HG03045 (cell line): ENCODE measurements around the gene NDUFA13.

Experiments used
- ATAC-seq: cut with Tn5 transposase; IDR thresholded peaks from one replicate; pipeline ENCODE4 v1.9.1; 2021; ENCODE audit warnings: mild to moderate bottlenecking, moderate library complexity; ENCODE audit not compliant: unreplicated experiment

Gene NDUFA13

DNA sequence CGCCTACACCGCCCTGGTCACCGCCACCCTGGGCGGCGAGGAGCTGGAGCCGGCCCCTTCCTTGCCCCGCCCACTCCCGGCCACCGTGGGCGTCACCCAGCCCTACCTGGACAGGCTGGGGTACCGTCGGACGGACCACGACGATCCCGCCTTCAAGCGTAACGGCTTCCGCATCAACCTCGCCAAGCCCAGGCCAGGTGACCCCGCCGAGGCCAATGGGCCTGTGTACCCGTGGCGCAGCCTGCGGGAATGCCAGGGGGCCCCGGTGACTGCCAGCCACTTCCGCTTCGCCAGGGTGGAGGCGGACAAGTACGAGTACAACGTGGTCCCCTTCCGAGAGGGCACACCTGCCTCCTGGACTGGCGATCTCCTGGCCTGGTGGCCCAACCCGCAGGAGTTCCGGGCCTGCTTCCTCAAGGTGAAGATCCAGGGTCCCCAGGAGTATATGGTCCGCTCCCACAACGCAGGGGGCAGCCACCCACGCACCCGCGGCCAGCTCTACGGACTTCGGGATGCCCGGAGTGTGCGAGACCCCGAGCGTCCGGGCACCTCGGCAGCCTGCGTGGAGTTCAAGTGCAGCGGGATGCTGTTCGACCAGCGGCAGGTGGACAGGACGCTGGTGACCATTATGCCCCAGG is 29.0 kb downstream of the NDUFA13 start:
- ATAC-seq: no peak

DNA sequence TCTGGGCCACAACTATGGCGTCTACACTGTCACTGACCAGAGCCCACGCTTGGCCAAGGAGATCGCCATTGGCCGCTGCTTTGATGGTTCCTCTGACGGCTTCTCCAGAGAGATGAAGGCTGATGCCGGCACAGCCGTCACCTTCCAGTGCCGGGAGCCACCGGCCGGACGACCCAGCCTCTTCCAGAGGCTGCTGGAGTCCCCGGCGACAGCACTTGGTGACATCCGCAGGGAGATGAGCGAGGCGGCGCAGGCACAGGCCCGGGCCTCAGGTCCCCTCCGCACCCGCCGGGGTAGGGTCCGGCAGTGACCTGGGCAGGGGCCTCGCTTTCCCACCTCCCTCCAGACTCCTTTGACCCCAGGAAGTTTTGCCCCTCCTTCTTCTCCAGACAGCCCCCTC is 29.7 kb downstream of the NDUFA13 start:
- ATAC-seq: no peak

DNA sequence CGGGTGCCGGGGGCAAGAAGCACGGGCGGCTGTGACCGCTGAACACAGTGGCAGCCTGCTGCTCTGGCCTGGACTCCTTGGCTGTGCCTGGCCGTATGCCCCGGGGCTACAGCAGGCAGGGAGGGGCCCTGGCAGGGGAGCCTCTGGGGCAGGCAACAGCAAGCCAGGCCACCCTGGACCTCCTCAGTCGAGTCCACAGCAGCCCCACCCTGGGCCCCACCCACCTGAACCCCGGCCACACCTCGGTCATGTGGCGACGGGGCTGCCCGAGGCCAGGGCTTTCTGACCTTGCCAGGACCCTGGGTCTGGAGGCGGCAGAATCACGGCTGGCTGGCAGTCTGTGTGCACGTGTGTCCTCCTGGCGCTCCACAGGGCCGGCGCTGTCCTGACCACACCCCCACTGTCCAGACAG is 30.7 kb downstream of the NDUFA13 start:
- ATAC-seq: no peak

DNA sequence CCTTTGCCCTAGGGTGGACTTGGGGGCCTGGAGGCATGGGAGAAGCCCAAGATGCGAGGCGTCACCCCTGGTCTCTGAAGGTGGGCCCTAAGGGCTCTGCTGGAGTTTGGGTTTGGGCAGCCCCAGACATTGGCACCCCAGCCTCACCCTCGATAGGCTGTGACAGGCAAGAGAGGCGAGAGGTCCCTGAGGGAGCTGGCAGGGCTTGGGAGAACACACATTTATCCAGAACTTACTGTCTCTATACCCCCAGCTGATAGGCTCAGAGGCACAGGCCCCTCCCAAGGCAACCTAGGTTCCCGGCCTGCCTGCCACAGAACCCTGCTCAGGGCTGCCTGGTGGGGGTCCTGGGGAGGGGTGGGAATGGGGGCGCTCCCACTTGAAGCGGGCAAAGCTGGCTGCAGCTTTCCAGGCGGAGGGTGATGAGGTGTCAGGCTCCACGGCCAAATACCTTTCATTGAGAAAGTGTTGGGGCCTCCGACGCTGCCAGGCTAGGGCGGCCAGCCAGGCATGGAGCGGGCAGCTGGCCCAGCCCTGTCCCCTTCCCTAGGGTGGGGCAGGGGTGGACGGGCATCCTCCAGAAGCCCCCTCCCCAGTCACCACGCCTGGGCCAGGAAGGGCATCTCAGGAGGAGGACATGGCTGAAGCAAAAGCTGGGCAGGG is 31.8 kb downstream of the NDUFA13 start:
- ATAC-seq: no peak

DNA sequence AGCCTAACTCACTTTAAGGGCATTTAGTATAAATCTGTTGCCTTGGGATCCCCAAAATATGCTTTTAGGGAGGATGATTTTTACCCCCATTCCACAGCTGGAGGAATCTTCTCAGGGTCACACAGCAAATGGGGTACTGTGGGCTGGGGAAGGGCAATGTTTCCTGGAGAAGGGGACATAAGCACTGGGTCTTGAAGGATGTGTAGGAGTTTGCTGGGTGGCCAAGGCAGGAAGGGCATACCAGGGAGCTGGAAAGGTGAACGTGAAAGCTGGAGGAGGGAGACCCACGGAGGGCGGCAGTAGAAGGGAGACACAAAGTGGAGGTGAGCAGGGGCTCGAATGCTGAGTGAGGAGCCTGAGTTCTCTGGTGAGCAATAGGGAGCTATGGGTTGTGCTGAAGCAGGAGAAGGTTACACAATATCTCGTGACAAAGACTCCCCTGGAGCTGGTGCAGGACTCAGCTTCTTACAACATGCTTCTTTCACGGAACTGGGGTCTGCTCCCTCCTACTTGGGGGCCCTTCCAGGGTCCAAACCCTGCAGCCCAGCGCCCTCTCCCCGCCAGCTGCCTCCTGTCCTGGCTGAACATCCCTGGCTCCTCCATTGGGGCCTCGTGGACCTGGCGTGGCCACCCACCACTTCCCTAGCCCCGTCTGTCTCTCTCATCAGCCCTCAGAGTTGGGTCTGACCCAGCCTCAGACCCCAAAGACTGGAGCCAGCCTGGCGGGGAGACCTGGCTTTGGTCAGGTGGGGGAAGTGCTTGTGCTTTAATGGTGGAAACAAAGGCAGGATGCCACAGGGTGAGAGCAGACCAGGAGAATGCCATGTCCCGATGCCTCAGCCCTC is 33.1 kb downstream of the NDUFA13 start:
- no peak for ATAC-seq

DNA sequence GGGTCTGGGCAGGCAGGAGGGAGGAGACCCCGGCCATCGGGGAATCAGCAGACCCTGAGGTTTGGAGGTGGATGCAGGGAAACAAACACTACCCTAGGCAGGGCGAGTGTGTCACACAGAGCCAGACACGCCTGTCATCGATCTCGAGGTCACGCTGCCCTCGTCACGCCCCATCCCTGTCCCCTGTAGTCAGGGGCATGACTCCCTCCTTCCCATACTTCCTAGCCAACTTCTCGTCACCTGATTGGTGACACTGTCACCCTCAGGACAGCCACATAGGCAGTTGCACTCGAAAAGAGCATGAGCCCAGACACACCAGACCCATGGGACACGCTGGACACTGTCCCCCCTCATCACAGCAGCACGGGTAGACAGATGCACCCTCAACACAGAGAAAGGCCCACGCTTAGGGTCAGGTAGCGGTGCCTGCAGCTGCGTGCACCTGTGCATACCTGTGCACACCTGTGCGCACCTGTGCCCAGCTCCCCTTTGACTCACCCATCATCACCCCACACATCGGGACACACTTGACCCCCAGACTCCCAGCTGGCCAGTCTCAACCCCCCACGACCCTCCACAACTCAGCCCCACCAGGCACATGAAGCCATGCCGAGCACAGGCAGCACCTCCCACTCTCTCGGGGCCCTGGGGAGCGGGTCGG is 33.9 kb downstream of the NDUFA13 start:
- ATAC-seq: no peak

DNA sequence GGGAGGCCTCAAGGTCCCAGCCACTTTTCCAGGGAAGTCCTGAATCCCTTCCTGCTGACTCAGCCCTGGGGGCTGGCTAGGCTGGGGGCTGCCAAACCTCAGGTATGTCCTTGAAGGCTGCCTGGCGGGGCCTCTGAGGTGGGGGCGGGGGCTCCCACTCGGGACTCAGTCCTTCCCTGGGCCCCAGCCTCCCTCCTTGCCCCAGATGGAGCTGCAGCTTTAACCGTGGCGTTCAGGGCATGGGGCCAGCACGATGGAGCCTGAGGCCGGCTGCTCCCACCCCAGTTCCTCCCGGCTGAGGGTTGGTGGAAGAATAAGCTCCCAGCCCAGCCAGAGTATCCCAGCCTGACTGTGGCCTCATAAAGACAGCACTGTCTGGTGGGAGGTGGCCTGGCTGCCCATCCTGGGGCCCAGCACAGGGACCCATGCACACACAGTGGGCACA is 34.5 kb downstream of the NDUFA13 start:
- ATAC-seq: no peak

DNA sequence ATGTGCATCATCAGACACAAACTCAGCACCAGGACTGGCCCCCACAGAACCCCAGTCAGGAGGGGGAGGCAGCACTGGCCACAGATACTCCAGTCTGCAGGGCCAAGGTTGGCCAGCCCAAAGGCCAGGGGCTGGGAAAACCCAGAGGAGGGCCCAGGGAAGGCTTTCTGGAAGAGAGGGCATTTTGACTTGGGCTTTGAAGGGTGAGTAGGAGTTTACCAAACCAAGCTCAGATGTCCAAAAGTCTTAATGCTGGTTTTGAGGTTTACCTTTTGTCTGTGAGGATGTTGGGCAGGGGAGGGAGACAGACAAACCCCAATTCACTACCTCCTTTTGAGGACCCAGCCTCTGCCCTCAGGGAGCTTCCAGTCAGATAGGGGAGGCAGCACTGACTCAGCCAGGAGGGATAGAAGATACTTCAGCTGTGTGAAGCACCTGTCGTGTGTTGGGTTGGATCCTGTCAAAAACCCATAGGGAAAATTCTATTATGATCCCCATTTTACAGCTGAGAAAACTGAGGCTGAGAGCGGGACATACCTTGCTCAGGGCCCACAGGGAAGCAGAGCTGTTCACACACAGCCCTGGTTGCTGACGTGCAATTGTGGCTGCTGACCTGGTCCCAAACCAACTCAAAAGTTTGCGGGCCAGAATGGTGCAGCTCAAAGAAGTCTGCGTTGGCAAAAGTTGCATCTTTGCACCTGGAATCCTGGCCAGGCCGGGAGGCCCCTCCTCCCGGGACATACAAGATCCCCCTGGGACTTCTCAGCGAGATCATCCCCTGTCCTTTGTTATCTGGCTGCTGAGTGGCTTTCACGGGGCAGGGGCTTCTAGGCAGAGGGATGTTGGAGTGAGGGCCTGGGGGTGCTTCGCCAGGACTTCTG is 35.2 kb downstream of the NDUFA13 start:
- no peak for ATAC-seq

DNA sequence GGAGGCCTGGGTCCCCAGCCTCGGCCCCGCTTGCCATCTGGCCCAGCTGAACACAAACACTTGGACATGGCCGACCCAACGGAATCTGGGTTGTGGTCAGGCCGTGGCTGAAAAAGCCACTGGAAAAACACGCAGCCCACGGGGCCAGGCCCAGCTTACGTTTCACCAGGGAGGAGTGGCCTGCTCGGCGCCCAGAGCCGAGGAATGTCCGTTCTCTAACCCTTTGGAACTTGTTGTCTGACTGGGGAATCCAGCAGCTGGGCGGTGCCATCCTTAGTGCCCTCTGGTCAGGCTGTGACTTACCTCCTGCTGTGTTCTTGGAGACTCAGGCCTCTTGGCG is 35.8 kb downstream of the NDUFA13 start:
- no peak for ATAC-seq

DNA sequence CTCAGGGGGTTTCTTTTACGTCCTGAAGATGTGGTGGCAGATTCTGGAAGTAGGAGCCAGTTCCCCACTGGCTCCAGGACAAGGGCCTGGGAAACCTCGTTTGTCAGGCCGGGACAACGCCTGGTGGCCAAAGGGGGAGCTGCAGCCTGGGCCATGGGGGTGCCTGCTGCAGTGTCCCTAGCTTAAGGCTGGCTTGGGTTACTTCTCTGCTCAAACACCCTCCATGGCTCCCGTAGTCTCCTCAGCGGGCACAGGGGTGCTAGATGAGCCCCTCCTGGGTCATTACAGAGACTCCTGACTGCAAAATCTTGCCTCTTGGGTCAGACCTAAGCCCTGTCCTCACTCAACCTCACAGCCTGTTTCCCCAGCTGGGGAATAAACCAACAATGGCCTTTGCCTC is 36.8 kb downstream of the NDUFA13 start:
- no peak for ATAC-seq

DNA sequence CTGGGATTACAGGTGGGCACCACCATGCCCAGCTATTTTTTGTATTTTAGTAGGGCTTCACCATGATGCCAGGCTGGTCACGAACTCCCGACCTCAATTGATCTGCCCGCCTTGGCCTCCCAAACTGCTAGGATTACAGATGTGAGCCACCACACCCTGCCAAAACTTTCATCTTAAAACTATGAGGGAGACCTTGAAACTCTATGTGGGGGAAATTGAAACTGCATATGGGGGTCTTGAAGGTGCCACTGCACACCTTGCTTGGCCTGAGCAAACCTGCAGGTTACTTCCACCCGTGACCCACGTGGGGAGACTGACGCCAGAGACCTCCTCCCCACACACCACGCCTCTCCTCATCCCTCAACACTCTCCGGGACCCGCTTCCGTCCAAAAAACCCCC is 37.6 kb downstream of the NDUFA13 start:
- ATAC-seq: no peak

DNA sequence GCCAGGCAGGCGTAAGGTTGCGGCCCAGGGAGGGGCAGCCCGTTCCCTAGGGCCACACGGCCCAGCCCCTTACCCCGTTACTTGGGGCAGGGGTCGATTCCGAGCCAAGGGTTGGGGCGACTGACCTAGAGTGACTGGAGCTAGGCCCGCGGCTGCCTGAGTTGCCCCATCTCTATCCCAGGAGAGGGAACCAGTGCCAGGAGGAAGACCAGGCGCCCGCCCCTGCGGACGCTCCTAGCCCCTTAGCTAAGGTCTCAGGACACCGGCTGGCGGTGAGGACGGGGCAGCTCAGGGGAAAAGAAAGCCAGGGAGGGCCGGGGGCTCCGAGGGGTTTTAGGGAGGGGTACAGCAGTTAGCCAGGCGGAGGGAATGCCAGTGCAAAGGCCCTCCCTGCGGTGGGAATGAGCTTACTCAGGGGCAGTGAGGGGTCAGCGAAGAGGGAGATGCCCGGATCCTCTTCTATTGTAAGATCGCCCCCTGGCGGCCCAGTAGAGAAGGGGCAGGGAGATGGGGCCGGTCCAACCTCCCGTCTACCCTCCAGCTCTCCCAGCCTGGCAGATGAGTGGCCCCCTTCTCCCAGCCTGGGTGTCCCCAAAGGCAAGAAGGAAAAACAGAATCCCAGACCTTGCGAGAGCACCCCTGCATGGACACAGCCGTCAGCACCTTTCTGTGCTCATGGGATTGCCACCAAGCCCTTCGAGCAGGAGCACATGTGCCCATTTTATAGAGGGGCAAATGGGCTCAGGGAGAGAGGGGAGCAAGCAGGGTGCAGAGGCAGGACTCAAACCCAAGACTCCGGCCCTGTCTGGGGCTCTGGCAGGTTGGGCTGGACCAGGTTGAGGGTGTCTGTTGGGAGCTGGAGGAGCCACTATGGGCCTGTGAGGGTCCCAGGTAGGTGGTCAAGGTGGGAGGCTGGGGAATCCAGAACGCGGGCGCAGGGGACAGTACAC is 38.3 kb downstream of the NDUFA13 start:
- ATAC-seq: no peak

DNA sequence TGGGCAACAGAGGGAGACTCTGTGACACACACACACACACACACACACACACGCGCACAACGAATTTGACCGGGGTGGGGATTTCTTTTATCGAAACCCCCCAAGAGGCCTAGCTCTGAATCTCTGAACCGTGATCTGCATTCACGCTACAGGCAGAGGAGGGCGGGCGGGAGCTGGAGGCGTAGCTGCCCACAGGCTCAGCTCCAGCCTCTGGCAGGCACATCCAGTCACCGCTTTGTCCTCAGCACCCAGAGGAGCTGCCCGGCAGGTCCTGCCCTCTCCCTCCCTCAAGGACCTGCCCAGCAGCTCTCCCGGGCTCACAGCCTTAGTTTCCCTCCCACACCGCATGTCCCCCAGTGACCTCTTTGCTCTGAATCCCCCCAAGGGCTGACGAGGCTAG is 42.0 kb downstream of the NDUFA13 start:
- no peak for ATAC-seq

DNA sequence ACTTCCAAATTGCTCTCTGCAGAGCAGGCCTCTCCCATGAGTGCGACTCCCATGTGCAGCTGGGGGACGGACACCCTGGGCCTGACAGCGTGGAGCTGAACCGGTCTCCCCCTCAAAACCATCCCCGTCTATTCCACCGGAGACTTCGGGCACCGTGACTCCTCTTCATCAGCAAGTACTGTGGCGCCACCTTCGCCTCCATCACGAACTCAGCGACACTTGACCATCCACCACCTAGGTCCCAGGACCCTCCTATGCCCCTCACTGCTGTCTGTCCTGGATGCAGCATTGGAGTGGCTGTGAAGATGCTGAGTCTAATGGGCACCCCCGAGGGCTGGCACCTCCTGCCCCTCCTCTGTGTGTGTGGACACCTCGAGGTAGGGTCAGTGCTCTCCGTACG is 42.6 kb downstream of the NDUFA13 start:
- ATAC-seq: no peak

DNA sequence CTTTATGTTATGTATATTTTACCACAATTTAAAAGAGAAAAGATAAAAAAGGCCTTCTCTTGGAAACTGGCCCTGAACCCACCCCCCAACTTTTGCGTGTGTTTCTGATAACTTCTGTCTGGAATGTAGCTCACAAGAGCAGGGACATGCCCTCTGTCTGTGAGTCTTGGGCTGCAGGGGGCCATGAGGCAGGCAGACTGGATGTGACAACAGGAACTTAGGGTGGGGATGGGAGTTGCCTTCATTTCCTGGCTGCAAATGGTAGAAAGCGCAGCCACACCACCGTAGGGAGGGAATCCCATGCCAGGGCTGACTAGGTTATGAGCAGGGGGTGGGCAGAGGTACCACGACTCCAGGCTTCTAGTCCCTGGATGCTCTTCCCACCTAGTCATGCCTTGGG is 43.9 kb downstream of the NDUFA13 start:
- no peak for ATAC-seq

DNA sequence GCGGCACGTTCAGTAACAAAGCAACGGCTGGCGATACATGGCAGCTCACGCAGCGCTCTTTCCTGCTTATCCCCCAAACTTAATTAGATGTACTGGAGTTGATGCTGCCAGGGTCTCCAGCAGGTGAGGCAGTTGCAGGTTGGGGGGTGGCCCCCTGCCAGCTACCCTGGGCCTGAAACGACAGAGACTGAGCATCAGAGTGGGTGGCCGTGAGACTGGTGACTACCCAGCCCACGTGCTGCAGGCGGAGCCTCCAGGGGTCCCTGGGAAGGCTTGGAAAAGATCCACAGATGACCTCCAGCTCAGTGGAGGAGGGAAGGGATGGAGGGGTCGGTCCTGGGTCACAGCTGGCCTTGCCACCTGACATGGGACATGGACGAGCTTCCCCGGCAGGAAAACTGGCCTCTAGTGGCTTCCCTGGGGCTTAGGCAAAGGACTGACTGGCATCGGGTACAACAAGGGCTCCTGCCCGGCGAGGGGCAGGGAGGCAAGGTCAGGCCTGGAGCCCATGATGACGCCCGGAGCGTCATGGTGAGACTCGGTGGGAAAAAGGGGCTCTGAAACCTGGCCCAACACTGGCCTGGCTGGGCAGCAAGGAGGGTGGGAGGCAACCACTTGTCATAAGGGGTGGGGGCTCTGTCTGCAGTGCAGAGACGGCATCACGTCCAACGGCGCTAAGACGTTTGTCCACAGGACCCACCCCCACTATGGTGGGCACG is 46.1 kb downstream of the NDUFA13 start:
- no peak for ATAC-seq

DNA sequence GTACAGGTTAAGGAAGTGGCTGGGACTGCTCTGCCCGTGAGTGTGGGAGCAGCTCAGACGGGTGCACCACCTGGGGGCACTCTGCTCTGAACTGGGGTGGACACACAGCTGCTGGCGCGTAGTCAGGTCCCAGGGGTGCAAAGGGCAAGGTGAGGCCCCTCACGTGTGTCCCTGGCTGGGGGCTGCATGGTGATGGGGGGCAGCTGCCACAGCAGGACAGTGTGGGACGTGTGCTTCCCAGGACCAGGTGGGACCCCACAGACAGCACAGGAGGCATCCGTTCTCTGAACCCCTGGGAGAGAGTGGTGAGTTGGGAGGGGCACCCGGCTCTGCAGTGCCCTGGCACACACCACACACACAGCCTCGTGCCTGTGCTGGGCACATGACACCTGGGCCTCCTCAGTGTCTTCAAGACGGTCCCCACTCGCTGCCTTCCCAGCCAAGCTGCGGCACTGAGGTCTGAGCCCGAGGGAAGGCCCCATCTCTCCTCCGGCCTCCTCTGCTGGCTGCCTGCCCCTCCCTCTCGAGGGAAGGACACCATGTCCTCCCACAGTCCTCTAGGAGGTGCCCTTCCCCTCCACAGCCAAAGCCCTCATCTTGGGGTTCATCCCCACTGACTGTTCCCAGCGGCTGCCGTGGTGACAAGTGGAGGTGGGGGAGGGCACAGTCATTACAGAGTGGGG is 46.8 kb downstream of the NDUFA13 start:
- no peak for ATAC-seq

DNA sequence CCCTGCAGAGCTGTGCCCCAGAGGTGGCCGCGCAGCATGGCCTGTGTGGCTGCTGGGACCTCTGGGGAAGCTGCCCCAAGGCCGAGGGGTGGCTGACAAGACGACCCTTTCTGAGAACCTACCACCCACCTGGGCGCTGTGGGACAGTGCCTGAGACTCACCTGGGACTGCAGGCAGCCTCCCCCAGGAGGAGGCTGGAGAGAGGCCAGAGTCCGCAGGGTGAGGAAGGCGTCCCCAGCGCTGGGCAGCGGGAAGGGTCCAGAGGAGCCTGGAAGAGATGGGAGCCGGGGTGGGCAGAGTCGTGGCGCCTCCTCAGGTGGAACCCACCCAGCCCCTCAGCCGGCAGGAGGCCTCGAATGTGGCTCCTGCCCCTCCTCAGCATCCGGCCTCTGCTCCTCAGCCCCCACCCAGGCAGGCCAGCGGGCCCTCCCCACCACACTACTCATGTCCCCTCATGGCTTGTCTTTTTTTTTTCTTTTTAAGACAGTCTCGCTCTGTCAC is 47.4 kb downstream of the NDUFA13 start:
- ATAC-seq: no peak
